Kidney tubule cell (primary cell): Measurements from ENCODE around the gene MMEL1.

Source experiments
- DNase-seq: peaks from one replicate; pipeline ENCODE4 v3.0.0-alpha.2; 2018; ENCODE audit warnings: low spot score

Gene MMEL1

GRCh38 chr1:2642131-2642559, 9.3 kb upstream of the MMEL1 start:
- no peak for DNase-seq

- no peak for DNase-seq
Observed at GRCh38 chr1:2641381-2642130, 8.7 kb upstream of the MMEL1 start.

GRCh38 chr1:2640626-2641025, 7.8 kb upstream of the MMEL1 start:
- no peak for DNase-seq

- DNase-seq = no peak
Observed at GRCh38 chr1:2639607-2640521, 7.0 kb upstream of the MMEL1 start.

- no peak for DNase-seq
Observed at GRCh38 chr1:2639203-2639602, 6.4 kb upstream of the MMEL1 start.

GRCh38 chr1:2638466-2639115, 5.8 kb upstream of the MMEL1 start:
- no peak for DNase-seq

- DNase-seq = no peak
Observed at GRCh38 chr1:2637442-2638145, 4.8 kb upstream of the MMEL1 start.

- no peak for DNase-seq
Observed at GRCh38 chr1:2636733-2637132, 3.9 kb upstream of the MMEL1 start.

GRCh38 chr1:2635361-2636010, 2.7 kb upstream of the MMEL1 start:
- DNase-seq = no peak

GRCh38 chr1:2633936-2634491, 1.2 kb upstream of the MMEL1 start:
- no peak for DNase-seq

- no peak for DNase-seq
Observed at GRCh38 chr1:2633366-2633935, 635 bp upstream of the MMEL1 start.

- no peak for DNase-seq
Observed at GRCh38 chr1:2632051-2632430, 775 bp downstream of the MMEL1 start.

GRCh38 chr1:2631136-2632050, 1.4 kb downstream of the MMEL1 start:
- no peak for DNase-seq

- DNase-seq = no peak
Observed at GRCh38 chr1:2630498-2631135, 2.2 kb downstream of the MMEL1 start.

GRCh38 chr1:2629627-2630497, 3.0 kb downstream of the MMEL1 start:
- no peak for DNase-seq

GRCh38 chr1:2628933-2629626, 3.7 kb downstream of the MMEL1 start:
- DNase-seq = no peak

- DNase-seq = no peak
Observed at GRCh38 chr1:2628191-2628932, 4.5 kb downstream of the MMEL1 start.
